SKM-1 (cell line): ENCODE data around the gene C1QTNF3.
A peak's percentile ranks its signal among the peaks of the same experiment; 100 is the strongest.
"Not testable (repeated sequence)": the region's sequence is repeated elsewhere in the genome, so short reads cannot be mapped to it uniquely, and the experiment has no call there.

Experiments
- DNase-seq: peaks from one replicate; lab custom pipeline; 2025; ENCODE audit not compliant: unreplicated experiment; lab: John Stamatoyannopoulos, UW

Gene C1QTNF3

GRCh38 chr5:34043099-34043876, at the start of gene C1QTNF3:
C1QTNF3 (minus strand) TSS chr5:34043213; CDS start chr5:34043125, 88 bp downstream.
- peak; percentile 19 for DNase-seq

DNA sequence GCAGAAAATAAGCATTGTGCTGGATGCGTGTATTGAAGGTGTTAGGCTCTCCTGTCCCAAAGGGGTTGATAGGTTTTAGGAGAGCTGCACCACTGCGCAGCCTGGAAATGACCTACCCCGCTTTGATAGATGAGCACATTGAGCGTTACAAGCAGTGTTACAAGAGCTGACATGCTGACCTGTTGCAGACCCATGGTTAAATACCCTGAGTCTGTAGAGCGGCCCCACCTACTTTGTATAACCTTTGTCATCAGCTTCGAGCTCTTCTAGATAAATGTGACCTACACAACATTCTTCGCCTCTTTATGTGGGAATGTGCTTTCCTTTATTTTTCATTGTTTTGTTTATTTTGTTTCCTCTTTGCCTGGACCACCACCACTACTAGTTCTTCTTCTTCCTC, 48.0 kb upstream of the C1QTNF3 start:
- not testable (repeated sequence) for DNase-seq

GRCh38 chr5:34089802-34090201, 46.8 kb upstream of the C1QTNF3 start:
- DNase-seq, result not testable (repeated sequence)

- DNase-seq, result not testable (repeated sequence)
These were observed 44.7 kb upstream of the C1QTNF3 start for GRCh38 chr5:34087728-34088127.

DNA sequence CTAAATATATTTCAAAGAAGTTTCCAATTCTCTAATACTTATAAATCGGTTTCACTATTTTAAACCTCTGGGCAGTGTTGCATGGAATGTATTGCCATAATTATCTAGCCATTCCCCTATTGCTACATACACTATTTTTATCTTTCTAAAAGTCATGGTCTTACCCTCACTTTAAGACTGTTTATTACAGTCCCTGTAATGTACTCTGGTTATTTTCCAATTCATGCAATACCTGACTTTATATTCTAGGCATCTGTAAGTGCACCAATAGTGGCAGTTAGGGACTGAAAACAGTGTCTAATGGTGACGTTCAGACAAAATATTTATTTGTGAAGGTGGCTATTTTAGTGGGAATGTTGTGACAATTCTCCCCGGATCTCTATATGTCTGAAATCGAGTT, 40.9 kb upstream of the C1QTNF3 start:
- not testable (repeated sequence) for DNase-seq

DNA sequence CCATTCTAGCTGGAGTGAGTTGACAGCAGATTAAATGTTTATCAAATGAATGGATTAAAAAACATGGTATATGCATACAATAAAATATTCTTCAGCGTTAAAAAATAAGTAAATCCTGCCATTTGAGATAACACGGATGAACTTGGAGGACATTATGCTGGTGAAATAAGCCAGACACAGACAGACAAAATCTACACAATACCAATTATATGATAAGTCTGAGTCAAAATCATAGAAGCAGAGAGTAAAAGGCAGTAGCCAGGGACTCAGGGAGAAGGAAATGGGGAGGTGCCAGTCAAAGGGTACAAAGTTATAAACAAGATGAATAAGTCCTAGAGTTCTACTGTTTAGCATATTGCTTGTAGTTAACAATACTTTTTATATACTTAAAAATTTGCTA, 36.5 kb upstream of the C1QTNF3 start:
- not testable (repeated sequence) for DNase-seq

- DNase-seq, result not testable (repeated sequence)
These were observed 34.6 kb upstream of the C1QTNF3 start for GRCh38 chr5:34077636-34078035.

GRCh38 chr5:34076719-34077364, 33.8 kb upstream of the C1QTNF3 start:
- DNase-seq, result not testable (repeated sequence)

GRCh38 chr5:34074472-34074871, 31.5 kb upstream of the C1QTNF3 start:
- DNase-seq, result not testable (repeated sequence)

GRCh38 chr5:34074071-34074470, 31.1 kb upstream of the C1QTNF3 start:
- not testable (repeated sequence) for DNase-seq

DNA sequence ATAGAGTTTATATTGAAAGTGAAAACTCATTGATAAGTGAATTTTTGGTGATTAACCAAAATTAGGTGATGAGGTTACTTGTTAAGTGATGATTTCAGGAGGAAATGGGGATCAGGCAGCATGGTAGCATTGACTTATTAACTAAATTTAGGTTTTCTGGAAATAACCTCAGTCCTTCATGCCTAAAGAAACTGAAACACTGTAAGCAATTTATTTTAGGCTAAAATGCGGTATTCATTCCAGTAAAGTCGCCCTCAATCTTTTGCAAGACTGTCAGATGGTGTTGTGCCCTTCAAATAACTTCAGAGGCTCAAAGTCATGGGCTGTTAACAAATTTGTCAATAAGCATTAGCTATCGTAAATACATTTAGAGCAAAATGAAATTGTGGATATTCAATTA, 27.6 kb upstream of the C1QTNF3 start:
- DNase-seq, result not testable (repeated sequence)

DNA sequence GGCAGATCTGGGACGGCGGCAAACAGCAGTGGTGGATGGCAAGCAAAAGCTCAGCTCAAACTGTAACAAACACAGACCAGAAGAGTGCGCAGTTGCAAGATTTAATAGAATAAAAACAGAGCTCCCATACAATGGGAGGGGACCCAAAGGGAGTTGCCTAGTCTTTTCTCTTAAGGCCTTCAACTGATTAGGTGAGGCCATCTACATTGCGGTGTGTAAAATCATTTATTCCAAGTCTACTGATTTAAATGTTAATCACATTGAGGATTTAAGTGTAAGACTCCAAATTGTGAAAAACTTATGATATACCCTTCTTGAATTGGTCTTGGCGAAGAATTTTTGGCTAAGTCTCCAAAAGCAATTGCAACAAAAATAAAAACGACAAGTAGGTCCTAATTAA, 21.6 kb upstream of the C1QTNF3 start:
- no peak for DNase-seq

GRCh38 chr5:34062419-34062818, 19.4 kb upstream of the C1QTNF3 start:
- peak; percentile 41 for DNase-seq

DNA sequence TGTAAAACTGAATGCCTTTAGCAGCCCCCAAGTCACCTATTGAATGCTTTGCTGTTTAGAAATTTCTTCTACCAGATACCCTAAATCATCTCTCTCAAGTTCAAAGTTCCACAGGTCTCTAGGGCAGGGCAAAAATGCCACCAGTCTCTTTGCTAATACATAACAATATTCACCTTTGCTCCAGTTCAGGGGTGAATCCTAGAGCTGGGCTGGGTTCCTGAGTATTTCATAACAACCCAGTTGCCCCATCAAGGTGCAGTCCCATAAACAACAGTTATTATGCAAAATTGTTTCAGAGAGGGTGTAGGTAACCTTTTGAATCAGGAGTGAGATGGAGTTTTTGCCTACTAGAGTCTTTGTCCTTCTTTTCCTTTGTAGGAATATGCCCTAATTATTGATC, 19.0 kb upstream of the C1QTNF3 start:
- no peak for DNase-seq

DNA sequence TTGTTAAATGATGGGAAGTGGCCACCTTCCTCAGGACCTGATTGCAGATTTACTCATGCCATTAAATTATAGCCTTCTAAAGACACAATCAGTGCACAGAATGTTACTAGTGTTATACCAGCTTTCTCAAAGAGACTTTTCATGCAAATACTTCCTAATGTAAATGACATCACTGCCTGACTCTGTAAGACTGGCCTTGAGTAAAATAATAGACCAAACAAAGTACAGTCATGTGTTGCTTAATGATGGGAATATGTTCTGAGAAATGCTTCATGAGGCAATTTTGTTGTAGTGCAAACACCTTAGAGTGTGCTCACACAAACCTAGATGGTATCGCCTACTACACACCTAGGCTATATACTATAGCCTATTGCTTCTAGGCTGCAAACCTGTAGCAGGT, 17.0 kb upstream of the C1QTNF3 start:
- DNase-seq, result no peak

DNA sequence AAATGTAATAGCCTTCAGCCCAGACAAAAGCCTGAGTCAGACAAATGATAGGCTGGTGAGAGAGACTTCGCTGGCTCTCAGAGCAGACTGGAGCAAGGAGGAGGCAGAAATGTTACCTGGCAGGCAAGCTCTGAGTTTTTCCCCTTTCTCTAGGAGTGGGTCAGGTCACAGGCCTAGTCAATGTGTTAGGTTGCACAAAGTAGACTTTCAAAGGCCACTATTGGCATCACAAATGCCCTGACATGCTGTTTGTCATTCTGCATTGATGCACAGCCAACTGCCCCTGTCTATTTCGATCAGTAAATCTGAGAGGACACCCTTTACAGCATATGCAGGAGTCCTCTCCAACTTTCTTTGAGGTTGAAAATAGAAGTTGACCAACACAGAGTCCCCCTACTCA, 15.5 kb upstream of the C1QTNF3 start:
- DNase-seq, result no peak

DNA sequence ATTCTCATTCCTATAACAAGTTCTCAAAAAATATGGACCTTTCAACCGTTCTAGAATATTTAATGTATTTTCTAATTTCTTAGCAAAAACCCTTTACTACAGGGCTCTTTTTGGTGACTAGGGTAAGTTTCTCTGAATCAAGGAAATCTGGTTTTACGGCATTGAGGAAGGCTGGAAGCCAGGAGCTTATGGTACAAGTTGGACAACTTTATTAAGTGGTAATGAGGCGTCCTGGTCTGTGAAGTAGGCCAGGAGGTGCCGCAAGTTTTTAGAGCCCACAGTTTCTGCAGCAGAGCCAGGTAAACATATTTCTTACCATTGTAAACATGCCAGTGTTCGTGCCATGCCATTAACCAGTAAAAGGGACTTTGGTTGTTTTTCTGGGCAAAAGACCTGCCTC, 14.6 kb upstream of the C1QTNF3 start:
- DNase-seq, result no peak

DNA sequence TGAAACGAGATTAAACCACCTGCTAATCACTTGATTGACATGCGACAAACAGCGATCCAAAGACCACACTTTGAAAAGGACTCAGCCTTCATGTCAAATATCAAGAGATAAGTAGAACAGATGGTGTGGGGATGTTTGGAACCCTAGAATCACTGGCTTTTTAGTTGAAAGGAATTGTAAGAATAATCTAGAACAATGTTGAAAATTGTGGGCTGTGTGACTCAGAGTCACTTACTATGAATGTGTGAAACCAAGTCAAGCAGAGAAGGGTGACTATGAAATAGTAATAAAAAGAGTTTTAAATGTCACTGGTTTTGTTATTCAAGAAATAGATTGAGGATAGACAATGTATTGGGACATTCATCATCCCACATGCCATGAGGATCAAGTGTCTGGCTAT, 14.1 kb upstream of the C1QTNF3 start:
- DNase-seq, result no peak

DNA sequence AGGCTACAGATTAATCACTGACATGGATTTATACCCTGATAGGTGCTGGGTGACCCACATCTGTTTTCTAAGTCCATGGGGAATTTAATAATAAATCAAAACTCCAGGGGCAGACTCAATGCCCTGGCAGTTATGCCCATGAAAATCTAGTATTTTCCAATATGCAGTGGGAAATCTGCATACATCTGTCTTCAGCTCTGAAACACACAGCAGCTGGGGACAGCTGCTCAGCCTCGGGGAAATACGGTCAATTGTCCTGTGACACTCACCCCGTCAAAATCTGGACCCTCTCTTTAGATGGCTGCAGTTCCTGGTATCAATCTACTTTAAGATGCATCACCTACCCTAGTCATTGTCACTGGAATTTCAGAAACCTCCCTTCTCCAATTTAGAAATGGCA, 12.7 kb upstream of the C1QTNF3 start:
- no peak for DNase-seq

DNA sequence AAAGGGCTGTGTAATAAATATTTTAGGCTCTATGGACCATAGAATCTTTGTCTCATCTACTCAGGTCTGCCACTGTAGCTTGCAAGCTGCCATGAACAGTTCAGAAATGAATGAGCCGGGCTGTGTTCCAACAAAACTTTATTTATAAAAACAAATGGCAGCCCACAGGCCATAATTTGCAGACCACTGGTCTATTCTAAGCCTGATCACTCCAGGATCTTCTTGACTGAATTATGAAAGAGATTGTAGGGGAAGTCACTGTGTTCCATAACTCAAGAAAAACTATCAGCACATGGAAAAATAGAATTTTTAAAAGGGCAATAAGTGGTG, 11.4 kb upstream of the C1QTNF3 start:
- DNase-seq, result no peak

- no peak for DNase-seq
These were observed 10.8 kb upstream of the C1QTNF3 start for GRCh38 chr5:34053571-34054399.

DNA sequence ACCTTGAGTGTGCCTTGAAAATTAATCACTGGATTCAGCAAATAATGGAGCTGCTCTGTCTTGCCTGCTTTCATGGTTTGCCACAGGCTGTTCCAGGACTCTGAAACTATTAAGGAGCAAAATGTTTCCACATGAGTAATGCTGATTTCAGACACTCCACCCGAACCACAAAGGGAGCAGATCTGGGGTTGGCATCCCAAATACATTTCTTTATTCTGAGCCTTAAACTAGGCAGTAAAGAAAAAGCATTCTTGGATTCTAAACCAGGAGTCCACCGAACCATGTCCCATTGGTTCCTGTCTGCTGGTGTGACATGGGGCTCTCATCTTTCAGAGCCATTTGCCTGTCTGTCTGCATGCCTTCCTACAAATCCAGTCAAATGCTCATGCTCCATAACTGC, 10.1 kb upstream of the C1QTNF3 start:
- no peak for DNase-seq
